Fibroblast of the conjunctiva (primary cell): ENCODE measurements around the gene PDHX.
"Not testable (repeated sequence)": the region's sequence is repeated elsewhere in the genome, so short reads cannot be mapped to it uniquely, and the experiment has no call there.

ENCODE experiments used
- DNase-seq: peaks from one replicate; pipeline ENCODE4 v3.0.0-alpha.2; 2010; ENCODE audit warnings: low read depth

Gene PDHX

DNA sequence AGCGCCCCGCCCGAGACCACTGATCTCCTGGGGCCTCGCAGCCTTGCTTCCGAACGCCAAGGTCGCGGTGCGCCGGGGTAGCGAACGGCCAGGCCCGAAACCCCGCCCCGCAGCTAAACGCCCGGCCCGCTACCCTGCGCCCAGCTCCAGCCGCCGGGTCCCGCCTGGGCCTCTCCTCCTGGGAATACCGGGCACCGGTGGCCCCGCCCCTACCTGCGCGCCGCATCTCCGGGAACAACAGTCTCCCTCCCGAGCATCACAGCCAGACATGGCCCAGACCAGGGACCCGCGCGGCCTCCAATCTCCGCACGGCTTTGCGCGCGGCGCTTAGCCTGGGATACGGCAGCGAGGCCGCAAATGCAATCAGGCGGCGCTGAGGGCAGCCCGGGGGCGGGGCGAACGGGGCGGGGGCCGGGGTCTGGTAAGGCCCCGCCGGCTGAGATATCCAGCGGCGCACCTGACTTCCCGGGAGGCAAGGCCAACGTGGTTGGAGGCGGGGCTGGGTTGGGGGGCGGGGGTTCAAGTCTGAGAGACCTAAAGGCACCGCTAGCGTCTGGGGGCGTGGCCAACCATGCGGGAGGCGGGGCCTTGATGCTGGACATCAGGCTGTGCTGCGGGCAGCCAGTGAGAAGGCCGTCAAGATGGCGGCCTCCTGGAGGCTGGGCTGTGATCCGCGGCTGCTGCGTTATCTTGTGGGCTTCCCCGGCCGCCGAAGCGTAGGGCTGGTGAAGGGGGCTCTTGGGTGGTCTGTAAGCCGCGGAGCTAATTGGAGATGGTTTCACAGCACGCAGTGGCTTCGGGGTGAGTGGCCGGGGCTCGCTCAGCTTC is at the start of gene PDHX, which contains the start of gene APIP:
Gene PDHX (plus strand): TSS at position 604 of the 828 bp plus-strand sequence. CDS start 38 bp downstream, at position 642.
Gene APIP (minus strand): TSS at position 365 of the 828 bp plus-strand sequence. CDS start 95 bp downstream, at position 270.
- peak; percentile 98 for DNase-seq

GRCh38 chr11:34869425-34869824 is 47.0 kb upstream of the PDHX start:
- no peak for DNase-seq

DNA sequence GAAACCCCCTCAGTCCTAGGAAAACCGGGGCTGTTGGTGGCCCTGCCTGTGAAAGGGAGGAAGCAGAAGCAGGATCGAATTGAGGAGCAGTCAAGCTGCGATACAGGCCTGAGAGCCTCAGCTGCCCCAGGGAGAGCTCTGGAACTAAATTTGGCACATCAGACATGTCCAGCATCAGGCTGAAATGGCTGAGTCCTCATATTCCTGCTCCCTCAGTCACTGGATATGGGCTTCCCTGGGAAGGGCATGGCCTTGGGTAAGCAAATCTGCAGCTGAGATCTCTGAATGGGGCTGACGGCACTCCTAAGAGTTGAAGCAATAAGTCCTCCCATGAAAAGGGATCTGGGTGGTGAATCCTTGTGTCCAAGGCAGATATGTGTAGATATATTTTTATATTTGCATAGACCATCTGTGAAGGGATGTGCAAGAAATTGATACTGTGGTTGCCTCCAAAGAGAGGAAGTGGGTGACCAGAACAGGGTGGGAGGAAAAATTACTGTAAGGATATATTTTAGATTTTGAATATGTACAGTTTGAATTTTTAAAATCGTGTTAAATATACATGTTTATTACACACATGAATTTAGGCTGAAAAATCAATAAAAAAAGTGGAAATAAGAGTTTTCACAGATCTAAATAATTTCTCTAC is 45.7 kb upstream of the PDHX start:
- DNase-seq, result no peak

GRCh38 chr11:34874202-34874601 is 42.2 kb upstream of the PDHX start:
- no peak for DNase-seq

- no peak for DNase-seq
These were observed 38.9 kb upstream of the PDHX start for GRCh38 chr11:34877375-34877975.

DNA sequence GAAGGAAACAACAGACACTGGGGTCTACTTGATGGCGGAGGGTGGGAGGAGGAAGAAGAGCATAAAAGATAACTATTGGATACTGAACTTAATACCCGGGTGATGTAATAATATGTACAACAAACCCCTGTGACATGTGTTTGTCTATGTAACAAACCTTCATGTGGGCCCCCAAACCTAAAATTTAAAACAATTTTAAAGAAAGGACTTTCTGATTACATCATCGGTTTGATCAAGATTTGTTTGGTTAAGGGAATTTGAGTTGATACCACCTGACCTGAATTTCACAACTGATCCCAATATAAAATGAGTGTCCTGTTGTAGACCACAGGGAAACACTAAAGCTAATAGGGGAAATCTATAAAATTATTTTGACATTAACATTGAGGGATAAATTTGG is 34.5 kb upstream of the PDHX start:
- no peak for DNase-seq

DNA sequence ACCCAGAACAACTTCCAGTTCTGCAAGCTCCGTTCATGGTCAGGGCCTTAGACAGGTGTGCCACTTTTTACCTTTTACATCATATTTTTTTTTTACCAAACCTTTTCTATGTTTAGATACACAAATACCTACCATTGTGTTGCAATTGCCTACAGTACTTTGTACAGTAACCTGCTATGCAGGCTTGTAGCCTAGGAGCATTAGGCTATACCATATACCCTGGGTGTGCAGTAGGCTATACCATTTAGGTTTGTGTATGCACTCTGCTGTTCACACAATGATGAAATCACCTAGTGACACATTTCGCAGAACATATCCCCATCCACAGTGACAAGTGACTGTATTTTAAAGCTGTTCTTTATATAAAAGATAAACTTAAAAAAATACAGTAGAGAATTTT is 29.8 kb upstream of the PDHX start:
- DNase-seq, result no peak

GRCh38 chr11:34887260-34887659 is 29.2 kb upstream of the PDHX start:
- DNase-seq, result no peak

GRCh38 chr11:34890089-34890488 is 26.3 kb upstream of the PDHX start:
- no peak for DNase-seq

GRCh38 chr11:34890812-34891211 is 25.6 kb upstream of the PDHX start:
- peak; percentile 39 for DNase-seq

GRCh38 chr11:34891611-34892010 is 24.8 kb upstream of the PDHX start:
- DNase-seq, result no peak

DNA sequence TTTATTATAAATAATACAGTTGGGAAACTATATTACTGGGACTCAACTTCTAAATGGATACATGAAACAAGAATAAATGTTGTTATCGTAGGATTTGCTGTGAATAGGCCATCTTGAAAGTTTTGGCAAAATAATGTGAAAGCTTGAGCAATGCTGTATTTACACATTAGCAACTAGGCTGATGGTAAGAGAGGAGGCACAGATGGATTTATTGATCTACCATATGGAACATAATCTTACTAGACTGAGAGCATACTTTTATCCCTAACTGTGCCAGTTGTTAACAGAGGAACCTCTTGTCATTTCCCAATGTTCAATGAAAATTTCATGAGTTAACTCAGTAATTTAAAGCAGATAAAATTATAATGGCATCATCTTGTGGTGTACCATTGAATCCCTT is 23.0 kb upstream of the PDHX start:
- no peak for DNase-seq

GRCh38 chr11:34896191-34896590 is 20.2 kb upstream of the PDHX start:
- DNase-seq, result not testable (repeated sequence)

- no peak for DNase-seq
These were observed 19.1 kb upstream of the PDHX start for GRCh38 chr11:34897171-34897870.

DNA sequence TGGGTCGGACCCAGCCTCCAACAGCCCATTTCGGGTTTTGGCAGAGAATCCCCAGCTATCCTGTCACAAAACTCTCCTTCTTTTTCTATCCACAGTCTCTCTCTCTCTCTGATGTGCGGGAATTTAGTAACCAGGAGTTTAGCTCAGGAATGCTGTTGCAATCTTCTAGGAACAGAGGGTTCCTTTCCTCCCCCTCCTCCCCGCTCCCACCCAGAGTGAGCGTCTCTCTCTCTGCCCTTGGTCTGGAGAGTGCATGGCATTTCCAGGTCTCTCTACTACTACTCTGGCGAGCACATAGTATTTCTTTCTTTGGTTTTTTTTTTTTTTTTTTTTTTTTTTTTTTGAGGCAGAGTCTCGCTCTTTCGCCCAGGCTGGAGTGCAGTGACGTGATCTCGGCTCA is 17.9 kb upstream of the PDHX start:
- DNase-seq, result no peak

DNA sequence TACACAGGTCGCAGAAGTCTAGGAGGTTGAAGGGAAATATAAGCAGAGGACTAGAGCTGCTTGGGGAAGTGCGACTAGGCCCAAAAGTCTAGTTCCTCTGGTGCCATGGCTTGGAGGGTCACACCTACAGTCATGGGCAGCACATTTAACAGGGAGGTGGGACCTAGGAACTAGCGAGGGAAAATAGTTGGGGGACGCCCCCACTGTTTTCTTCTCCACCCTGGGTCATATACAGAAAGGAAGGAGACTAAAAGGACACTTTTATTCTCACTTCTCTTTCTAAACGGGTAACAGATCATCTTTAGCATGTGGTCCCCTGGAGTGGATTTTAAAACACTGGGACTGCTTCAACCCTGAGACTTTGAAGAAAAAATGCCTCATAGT is 16.8 kb upstream of the PDHX start:
- no peak for DNase-seq

DNA sequence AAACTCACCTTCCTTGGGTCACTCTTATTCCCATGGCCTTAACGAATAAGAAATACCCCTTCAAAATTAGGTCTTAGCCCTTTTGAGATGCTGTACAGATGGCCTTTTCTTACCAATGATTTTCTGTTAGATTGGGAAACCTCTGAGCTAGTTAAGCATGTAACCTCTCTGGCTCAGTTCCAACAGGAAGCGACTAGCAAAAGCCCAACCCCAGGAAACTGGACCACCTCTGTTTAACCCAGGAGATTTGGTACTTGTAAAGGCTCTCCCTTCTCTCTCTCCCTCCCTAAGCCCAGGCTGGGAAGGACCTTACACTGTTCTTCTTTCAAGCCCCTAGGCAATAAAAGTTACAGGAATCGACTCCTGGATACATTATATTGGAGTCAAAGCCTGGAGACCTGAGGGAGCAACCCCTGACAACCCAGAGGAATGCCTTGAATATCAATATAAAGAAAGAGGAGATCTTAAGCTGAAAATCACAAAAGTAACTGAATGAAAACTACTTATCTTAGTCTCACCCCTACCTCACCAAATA is 11.9 kb upstream of the PDHX start:
- no peak for DNase-seq

DNA sequence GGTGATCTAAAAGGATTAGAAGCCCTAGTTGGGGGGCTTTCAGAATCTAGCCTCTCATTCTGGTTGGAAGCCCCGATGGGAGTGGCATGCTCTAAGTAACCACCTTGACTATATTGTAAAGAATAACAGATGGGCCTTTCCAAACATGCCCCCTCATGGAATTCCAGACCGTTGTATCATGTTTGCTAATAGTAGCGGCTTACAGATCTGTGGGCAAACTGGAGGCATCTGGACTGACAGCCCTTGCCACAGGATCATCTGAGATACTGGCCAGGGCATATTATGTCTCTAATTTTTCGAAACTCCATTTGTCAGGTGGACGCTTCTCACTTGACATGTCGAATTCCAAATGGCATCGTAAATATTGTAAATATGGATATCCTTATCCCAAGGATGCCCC is 10.8 kb upstream of the PDHX start:
- no peak for DNase-seq

DNA sequence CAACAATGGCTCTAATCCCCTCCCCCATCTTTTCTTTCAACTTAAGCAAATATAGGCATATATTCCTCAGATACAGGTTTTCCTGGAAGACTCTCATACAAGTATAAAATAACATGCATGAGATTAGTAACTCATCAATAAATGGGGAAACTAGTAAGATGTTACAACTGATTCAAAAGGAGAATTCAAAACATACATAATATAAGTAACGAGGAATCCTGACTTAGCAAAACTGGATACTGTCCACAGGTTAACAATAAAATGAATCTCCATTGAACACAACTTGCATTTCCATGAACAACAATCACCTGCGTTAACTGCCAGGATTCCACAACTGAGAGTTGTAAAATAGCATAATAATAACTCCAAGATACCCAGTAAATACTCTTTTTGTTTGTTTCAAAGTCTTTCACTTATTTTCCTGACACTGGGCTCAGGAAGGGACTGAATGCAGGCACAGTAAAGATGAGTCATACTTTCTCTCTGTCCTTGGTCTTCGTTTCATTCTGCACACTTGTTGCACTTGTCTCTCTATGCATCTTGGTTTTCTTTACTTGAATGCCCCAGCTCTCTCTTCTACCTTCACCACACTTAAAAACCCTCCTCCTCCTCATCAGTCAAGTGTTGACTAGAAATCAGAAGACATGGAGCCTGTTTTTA is 8.4 kb upstream of the PDHX start:
- no peak for DNase-seq

DNA sequence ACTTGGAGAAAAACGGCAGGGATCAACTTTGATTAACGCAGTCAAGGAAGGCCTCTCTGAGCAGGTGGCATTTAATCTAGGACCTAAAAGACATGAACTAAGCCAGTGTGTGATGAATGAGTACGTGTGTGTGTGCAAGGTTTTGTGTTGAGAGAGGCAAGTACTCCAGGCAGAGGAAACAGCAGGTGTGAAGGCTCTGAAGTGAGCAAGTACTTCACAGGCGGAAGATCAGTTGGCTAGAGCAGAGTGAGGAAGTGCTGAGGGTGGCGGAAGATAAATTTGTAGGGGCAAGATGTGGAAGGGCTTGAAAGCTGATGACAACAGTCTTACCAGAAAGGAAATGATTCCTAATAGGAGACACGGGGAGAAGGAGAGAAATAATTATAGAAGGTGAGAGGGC is 7.0 kb upstream of the PDHX start:
- DNase-seq, result no peak

- DNase-seq, result no peak
These were observed 6.5 kb upstream of the PDHX start for GRCh38 chr11:34909955-34910354.

DNA sequence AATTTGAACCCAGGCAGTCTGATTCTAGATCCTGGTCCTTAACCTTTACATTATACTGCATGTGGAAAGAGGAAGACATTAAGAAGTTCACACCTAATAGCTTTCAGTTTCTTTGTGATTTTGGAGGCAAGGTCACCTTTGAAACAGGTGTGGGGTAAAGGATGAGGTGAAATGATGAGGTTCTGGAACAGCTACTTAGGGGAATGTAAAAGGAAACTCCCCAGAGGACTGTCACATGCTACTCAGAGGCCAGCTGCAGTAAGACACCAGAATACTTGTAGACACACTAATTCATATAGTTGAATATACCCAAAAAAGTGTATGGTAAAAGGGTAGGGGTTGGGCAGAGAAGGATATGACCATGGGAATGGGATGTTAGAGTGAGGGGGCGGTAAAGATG is 5.6 kb upstream of the PDHX start:
- DNase-seq, result no peak
